ENCODE data around the gene HHIP. TPM values are rescaled to one million over a fixed set of nuclear protein-coding genes. Genes with fewer than 3 reads are reported as not detected.

The HHIP gene
- total RNA-seq, 5 donors from 2014 or later (not counting 1 experiment from before 2014, with no cell fraction given): 0.03 to 0.85 TPM; not detected in 3

- Histone ChIP-seq H3K27me3 (replicated peaks in 1 of 2; ENCODE audit: control insufficient read depth in 2 of 2, extremely low read depth in 1 of 2, insufficient read depth in 2 of 2, low read length in 1 of 2) (no peaks in the 10 kb centered on the region), H3K4me3 (ENCODE audit: control insufficient read depth in 1 of 2, extremely low read depth in 1 of 2, low read length in 1 of 2) (no peak overlapping the region), H3K9me3 (no peaks in the 10 kb centered on the region), H3K4me1 (ENCODE audit: control insufficient read depth in 1 of 2, extremely low read depth in 1 of 2, insufficient read depth in 2 of 2, low read length in 2 of 2) (no peaks in the 10 kb centered on the region), H3K36me3 (ENCODE audit: control insufficient read depth in 2 of 2, extremely low read depth in 1 of 2, insufficient read depth in 1 of 2, low read length in 1 of 2) (no peaks in the 10 kb centered on the region), H3K27ac (ENCODE audit: low read length) (no peak overlapping the region)
- no peaks in the 10 kb centered on the region for H3K36me3 Mint-ChIP-seq
- no peaks in the 10 kb centered on the region for H3K4me1 Mint-ChIP-seq
- POLR2A ChIA-PET: no interaction called here
- H3K9me3 Mint-ChIP-seq: no peaks in the 10 kb centered on the region
- H3K27ac Mint-ChIP-seq: no peak overlapping the region
- no peak for DNase-seq
- H3K27me3 Mint-ChIP-seq: no peaks in the 10 kb centered on the region
- no peak for ATAC-seq (replicated peaks in 1 of 4)
- CTCF ChIA-PET: no interaction called here
- no CpG with 5 or more reads among the region's 4 CpGs for WGBS (ENCODE audit: insufficient coverage)
- no peak overlapping the region for H3K4me3 Mint-ChIP-seq
Observed at GRCh38 chr4:144711700-144712456, 65.9 kb downstream of the HHIP start.

DNA sequence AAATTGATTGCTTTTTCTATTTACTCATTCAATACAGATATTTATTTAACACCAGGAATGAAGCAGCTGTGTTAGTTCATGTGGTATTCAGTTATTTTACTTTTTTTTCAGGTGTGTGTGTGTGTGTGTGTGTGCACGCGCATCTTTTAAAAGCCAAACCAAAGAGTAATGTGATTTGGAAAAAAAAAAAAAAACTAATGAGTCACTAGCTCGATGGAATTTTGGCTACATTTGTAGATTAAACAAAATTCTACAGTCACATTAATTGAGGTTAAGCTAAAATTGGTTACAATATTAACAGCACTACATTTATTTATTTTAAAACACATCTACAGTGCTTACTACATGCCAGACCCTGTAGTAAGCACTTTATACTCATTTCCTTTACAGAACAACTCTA lies 66.8 kb downstream of the HHIP start:
- DNase-seq: no peak
- H3K27me3 ChIP-seq (replicated peaks in 1 of 2; ENCODE audit: control insufficient read depth in 2 of 2, extremely low read depth in 1 of 2, insufficient read depth in 2 of 2, low read length in 1 of 2): no peaks in the 10 kb centered on the region
- no peak overlapping the region for H3K4me3 ChIP-seq (ENCODE audit: control insufficient read depth in 1 of 2, extremely low read depth in 1 of 2, low read length in 1 of 2)
- Mint-ChIP-seq H3K4me3 (no peak overlapping the region), H3K9me3 (no peaks in the 10 kb centered on the region), H3K4me1 (no peaks in the 10 kb centered on the region), H3K27ac (no peak overlapping the region), H3K36me3 (no peaks in the 10 kb centered on the region), H3K27me3 (no peaks in the 10 kb centered on the region)
- ATAC-seq (replicated peaks in 1 of 4): no peak
- WGBS (ENCODE audit: insufficient coverage): no CpG with 5 or more reads among the region's 3 CpGs
- H3K9me3 ChIP-seq: no peaks in the 10 kb centered on the region
- no peaks in the 10 kb centered on the region for H3K36me3 ChIP-seq (ENCODE audit: control insufficient read depth in 2 of 2, extremely low read depth in 1 of 2, insufficient read depth in 1 of 2, low read length in 1 of 2)
- ChIA-PET POLR2A (no interaction called here), CTCF (no interaction called here)
- H3K27ac ChIP-seq (ENCODE audit: low read length): no peak overlapping the region
- no peaks in the 10 kb centered on the region for H3K4me1 ChIP-seq (ENCODE audit: control insufficient read depth in 1 of 2, extremely low read depth in 1 of 2, insufficient read depth in 2 of 2, low read length in 2 of 2)

GRCh38 chr4:144714166-144714565 lies 68.2 kb downstream of the HHIP start:
- CTCF ChIA-PET: no interaction called here

DNA sequence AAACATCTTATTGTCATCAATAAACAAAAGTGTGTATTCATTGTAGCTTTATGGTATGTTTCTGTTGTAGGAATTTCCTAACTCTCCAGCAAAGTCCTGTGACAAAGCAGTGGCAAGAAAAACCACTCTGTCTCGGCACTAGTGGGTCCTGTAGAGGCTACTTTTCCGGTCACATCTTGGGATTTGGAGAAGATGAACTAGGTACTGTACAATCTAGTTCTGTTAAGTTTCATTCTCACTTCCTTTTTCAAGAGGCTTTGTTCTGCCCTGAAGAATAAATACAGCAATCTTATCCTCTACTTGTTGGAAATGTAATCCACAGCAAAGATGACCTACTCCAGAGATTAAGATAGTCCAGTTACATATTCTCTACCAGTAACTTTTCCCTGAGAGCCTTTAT lies 69.3 kb downstream of the HHIP start:
- H3K4me1 ChIP-seq (ENCODE audit: control insufficient read depth in 1 of 2, extremely low read depth in 1 of 2, insufficient read depth in 2 of 2, low read length in 2 of 2): no peaks in the 10 kb centered on the region
- H3K4me3 Mint-ChIP-seq: no peak overlapping the region
- ChIA-PET CTCF (no interaction called here), POLR2A (interaction anchor here in 1 of 2 donors (0.6 kb wide), 1 partner anchor 62 kb away, joined by 7 read pairs; no protein-coding TSS in a partner anchor)
- H3K9me3 Mint-ChIP-seq: no peaks in the 10 kb centered on the region
- H3K4me3 ChIP-seq (ENCODE audit: control insufficient read depth in 1 of 2, extremely low read depth in 1 of 2, low read length in 1 of 2): no peak overlapping the region
- no peaks in the 10 kb centered on the region for H3K36me3 ChIP-seq (ENCODE audit: control insufficient read depth in 2 of 2, extremely low read depth in 1 of 2, insufficient read depth in 1 of 2, low read length in 1 of 2)
- no peak overlapping the region for H3K27ac ChIP-seq (ENCODE audit: low read length)
- no peaks in the 10 kb centered on the region for H3K27me3 Mint-ChIP-seq
- ATAC-seq (replicated peaks in 1 of 4): no peak
- no peak overlapping the region for H3K27ac Mint-ChIP-seq
- no peaks in the 10 kb centered on the region for H3K36me3 Mint-ChIP-seq
- no peaks in the 10 kb centered on the region for H3K9me3 ChIP-seq
- no peaks in the 10 kb centered on the region for H3K27me3 ChIP-seq (replicated peaks in 1 of 2; ENCODE audit: control insufficient read depth in 2 of 2, extremely low read depth in 1 of 2, insufficient read depth in 2 of 2, low read length in 1 of 2)
- H3K4me1 Mint-ChIP-seq: no peaks in the 10 kb centered on the region
- no peak for DNase-seq
- no CpG with 5 or more reads among the region's 2 CpGs for WGBS (ENCODE audit: insufficient coverage)

More at GRCh38 chr4:144714166-144714565, 68.2 kb downstream of the HHIP start:
- H3K4me3 ChIP-seq (ENCODE audit: control insufficient read depth in 1 of 2, extremely low read depth in 1 of 2, low read length in 1 of 2): no peak overlapping the region
- H3K36me3 ChIP-seq (ENCODE audit: control insufficient read depth in 2 of 2, extremely low read depth in 1 of 2, insufficient read depth in 1 of 2, low read length in 1 of 2): no peaks in the 10 kb centered on the region
- Mint-ChIP-seq H3K4me1 (no peaks in the 10 kb centered on the region), H3K27me3 (no peaks in the 10 kb centered on the region), H3K9me3 (no peaks in the 10 kb centered on the region), H3K4me3 (no peak overlapping the region), H3K36me3 (no peaks in the 10 kb centered on the region), H3K27ac (no peak overlapping the region)
- POLR2A ChIA-PET: no interaction called here
- DNase-seq: no peak
- H3K4me1 ChIP-seq (ENCODE audit: control insufficient read depth in 1 of 2, extremely low read depth in 1 of 2, insufficient read depth in 2 of 2, low read length in 2 of 2): no peaks in the 10 kb centered on the region
- no peak for ATAC-seq (replicated peaks in 1 of 4)
- H3K27me3 ChIP-seq (replicated peaks in 1 of 2; ENCODE audit: control insufficient read depth in 2 of 2, extremely low read depth in 1 of 2, insufficient read depth in 2 of 2, low read length in 1 of 2): no peaks in the 10 kb centered on the region
- WGBS (ENCODE audit: insufficient coverage): no CpG with 5 or more reads among the region's 3 CpGs
- no peaks in the 10 kb centered on the region for H3K9me3 ChIP-seq
- H3K27ac ChIP-seq (ENCODE audit: low read length): no peak overlapping the region

DNA sequence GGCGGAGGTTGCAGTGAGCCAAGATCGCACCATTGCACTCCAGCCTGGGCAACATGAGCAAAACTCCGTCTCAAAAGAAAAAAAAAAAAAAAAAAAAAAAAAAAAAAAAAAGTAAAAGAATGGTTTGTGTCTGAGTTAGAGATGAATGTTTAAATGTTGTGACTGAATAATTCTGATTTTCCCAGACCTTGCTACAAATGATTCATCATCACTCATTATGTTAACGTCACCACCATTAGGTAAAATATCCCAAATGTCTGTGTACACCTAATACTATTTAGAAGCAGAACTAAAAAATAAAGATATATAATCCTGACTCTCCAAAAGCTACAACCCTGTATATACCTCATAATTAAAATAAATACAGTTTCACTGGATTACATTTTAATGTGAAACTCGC lies 70.8 kb downstream of the HHIP start:
- no peak overlapping the region for H3K4me3 Mint-ChIP-seq
- ATAC-seq (replicated peaks in 1 of 4) (no peak), DNase-seq (no peak)
- no peak overlapping the region for H3K27ac ChIP-seq (ENCODE audit: low read length)
- H3K27me3 ChIP-seq (replicated peaks in 1 of 2; ENCODE audit: control insufficient read depth in 2 of 2, extremely low read depth in 1 of 2, insufficient read depth in 2 of 2, low read length in 1 of 2): no peaks in the 10 kb centered on the region
- no peak overlapping the region for H3K4me3 ChIP-seq (ENCODE audit: control insufficient read depth in 1 of 2, extremely low read depth in 1 of 2, low read length in 1 of 2)
- H3K9me3 ChIP-seq: no peaks in the 10 kb centered on the region
- H3K4me1 ChIP-seq (ENCODE audit: control insufficient read depth in 1 of 2, extremely low read depth in 1 of 2, insufficient read depth in 2 of 2, low read length in 2 of 2): no peaks in the 10 kb centered on the region
- POLR2A ChIA-PET: no interaction called here
- no CpG with 5 or more reads among the region's 5 CpGs for WGBS (ENCODE audit: insufficient coverage)
- no peaks in the 10 kb centered on the region for H3K36me3 Mint-ChIP-seq
- CTCF ChIA-PET: no interaction called here
- H3K4me1 Mint-ChIP-seq: no peaks in the 10 kb centered on the region
- H3K36me3 ChIP-seq (ENCODE audit: control insufficient read depth in 2 of 2, extremely low read depth in 1 of 2, insufficient read depth in 1 of 2, low read length in 1 of 2): no peaks in the 10 kb centered on the region
- no peaks in the 10 kb centered on the region for H3K9me3 Mint-ChIP-seq
- H3K27ac Mint-ChIP-seq: no peak overlapping the region
- no peaks in the 10 kb centered on the region for H3K27me3 Mint-ChIP-seq

DNA sequence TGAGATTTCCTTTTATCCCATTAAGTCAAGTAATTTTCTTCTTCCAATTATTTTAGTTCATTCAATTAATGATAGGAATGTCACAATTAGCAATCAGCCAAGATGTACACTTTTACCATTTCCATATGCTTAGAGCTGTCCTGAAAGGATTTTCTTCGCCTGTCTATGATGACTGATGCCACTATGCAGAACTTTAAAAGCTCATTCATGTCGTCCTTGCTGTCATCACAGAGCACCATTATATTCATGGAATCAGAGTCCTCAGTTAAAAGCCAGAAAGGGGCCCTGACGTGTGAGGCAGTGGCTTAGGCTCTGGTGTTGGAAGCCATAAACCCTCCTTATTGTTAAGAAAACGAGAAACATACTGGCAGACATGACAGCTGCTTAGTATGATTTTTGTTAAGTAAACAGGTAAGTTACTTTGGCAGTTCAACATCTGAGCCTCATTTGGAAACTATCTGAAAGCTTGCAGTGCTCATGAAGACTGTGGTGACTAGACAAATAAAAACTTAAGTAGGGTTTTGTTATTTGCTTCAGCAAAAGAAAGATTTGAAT lies 73.1 kb downstream of the HHIP start:
- H3K4me3 Mint-ChIP-seq: no peak overlapping the region
- ChIA-PET CTCF (no interaction called here), POLR2A (no interaction called here)
- H3K27me3 Mint-ChIP-seq: no peaks in the 10 kb centered on the region
- ATAC-seq (replicated peaks in 1 of 4) (no peak), DNase-seq (no peak)
- no peak overlapping the region for H3K27ac Mint-ChIP-seq
- H3K36me3 ChIP-seq (ENCODE audit: control insufficient read depth in 2 of 2, extremely low read depth in 1 of 2, insufficient read depth in 1 of 2, low read length in 1 of 2): no peaks in the 10 kb centered on the region
- WGBS (ENCODE audit: insufficient coverage): no CpG with 5 or more reads among the region's 4 CpGs
- H3K27me3 ChIP-seq (replicated peaks in 1 of 2; ENCODE audit: control insufficient read depth in 2 of 2, extremely low read depth in 1 of 2, insufficient read depth in 2 of 2, low read length in 1 of 2): no peaks in the 10 kb centered on the region
- H3K9me3 ChIP-seq: no peaks in the 10 kb centered on the region
- H3K4me1 Mint-ChIP-seq: no peaks in the 10 kb centered on the region
- no peaks in the 10 kb centered on the region for H3K4me1 ChIP-seq (ENCODE audit: control insufficient read depth in 1 of 2, extremely low read depth in 1 of 2, insufficient read depth in 2 of 2, low read length in 2 of 2)
- H3K27ac ChIP-seq (ENCODE audit: low read length): no peak overlapping the region
- no peak overlapping the region for H3K4me3 ChIP-seq (ENCODE audit: control insufficient read depth in 1 of 2, extremely low read depth in 1 of 2, low read length in 1 of 2)
- no peaks in the 10 kb centered on the region for H3K36me3 Mint-ChIP-seq
- H3K9me3 Mint-ChIP-seq: no peaks in the 10 kb centered on the region

Measured in T-cell (primary cell).